H9 (cell line): ENCODE data around the gene STAU1. TPM values are rescaled to one million over a fixed set of nuclear protein-coding genes. Genes with fewer than 3 reads are reported as not detected.

ENCODE experiments used
- DNase-seq: peaks from one replicate; pipeline ENCODE4 v3.0.0-alpha.2; 2017
- H2AFZ ChIP-seq: one replicate; pipeline ENCODE4 v1.6.1; 2013; ENCODE audit warnings: mild to moderate bottlenecking, low read length, control low read depth, moderate library complexity
- H2AK5ac ChIP-seq: 2 replicates; pipeline ENCODE4 v1.6.1; 2013; ENCODE audit warnings: low read length, control low read depth, mixed read lengths; ENCODE audit not compliant: insufficient read length
- H2BK120ac ChIP-seq: one replicate; pipeline ENCODE4 v1.6.1; 2013; ENCODE audit warnings: low read depth, mild to moderate bottlenecking, low read length, control low read depth, inconsistent platforms; ENCODE audit not compliant: poor library complexity, severe bottlenecking
- H2BK12ac ChIP-seq: 2 replicates; pipeline ENCODE4 v1.6.1; 2013; ENCODE audit warnings: low read length, control low read depth, mixed read lengths, low read depth; ENCODE audit not compliant: insufficient read length
- H2BK15ac ChIP-seq: 2 replicates; pipeline ENCODE4 v1.6.1; 2013; ENCODE audit warnings: low read depth, low read length, control low read depth
- H2BK20ac ChIP-seq: one replicate; pipeline ENCODE4 v1.6.1; 2013; ENCODE audit warnings: low read depth, mild to moderate bottlenecking, low read length, control low read depth, inconsistent platforms; ENCODE audit not compliant: poor library complexity, severe bottlenecking
- H2BK5ac ChIP-seq: 2 replicates; pipeline ENCODE4 v1.6.1; 2013; ENCODE audit warnings: low read length, control low read depth, mixed read lengths; ENCODE audit not compliant: insufficient read length
- H3K14ac ChIP-seq: 2 replicates; pipeline ENCODE4 v1.6.1; 2013; ENCODE audit warnings: low read length, control low read depth; ENCODE audit not compliant: insufficient read depth
- H3K18ac ChIP-seq: 2 replicates; pipeline ENCODE4 v1.6.1; 2013; ENCODE audit warnings: low read depth, mild to moderate bottlenecking, mixed read lengths, low read length, control low read depth; ENCODE audit not compliant: insufficient read length
- H3K23ac ChIP-seq: 2 replicates; pipeline ENCODE4 v1.6.1; 2013; ENCODE audit warnings: low read length, control low read depth, mixed read lengths, low read depth; ENCODE audit not compliant: insufficient read length
- H3K23me2 ChIP-seq: 2 replicates; pipeline ENCODE4 v1.6.1; 2013; ENCODE audit warnings: low read depth, mild to moderate bottlenecking, mixed read lengths, low read length, control low read depth; ENCODE audit not compliant: insufficient read length, poor library complexity, severe bottlenecking
- H3K27ac ChIP-seq: 2 replicates; pipeline ENCODE4 v1.5.1; 2013; ENCODE audit warnings: low read length, control low read depth, mixed read lengths, low read depth; ENCODE audit not compliant: insufficient read length
- H3K27me3 ChIP-seq: 2 replicates; pipeline ENCODE4 v1.6.1; 2013; ENCODE audit warnings: low read length, control low read depth, inconsistent platforms; ENCODE audit not compliant: insufficient read depth
- H3K4ac ChIP-seq: 2 replicates; pipeline ENCODE4 v1.6.1; 2013; ENCODE audit warnings: low read depth, mild to moderate bottlenecking, control low read depth, inconsistent platforms, low read length, moderate library complexity
- H3K4me1 ChIP-seq: 2 replicates; pipeline ENCODE4 v1.6.1; 2013; ENCODE audit warnings: low read length, control low read depth, inconsistent platforms; ENCODE audit not compliant: insufficient read depth
- H3K4me2 ChIP-seq: 2 replicates; pipeline ENCODE4 v1.6.1; 2013; ENCODE audit warnings: low read length, control low read depth, mixed read lengths; ENCODE audit not compliant: insufficient read length, insufficient read depth
- H3K56ac ChIP-seq: 2 replicates; pipeline ENCODE4 v1.6.1; 2013; ENCODE audit warnings: low read depth, mild to moderate bottlenecking, mixed read lengths, low read length, control low read depth; ENCODE audit not compliant: insufficient read length
- H3K79me1 ChIP-seq: 2 replicates; pipeline ENCODE4 v1.6.1; 2013; ENCODE audit warnings: low read depth, mild to moderate bottlenecking, moderate library complexity, low read length, control low read depth, inconsistent platforms; ENCODE audit not compliant: insufficient read depth, poor library complexity, severe bottlenecking
- H3K79me2 ChIP-seq: 2 replicates; pipeline ENCODE4 v1.6.1; 2013; ENCODE audit warnings: low read length, control low read depth, inconsistent platforms; ENCODE audit not compliant: insufficient read depth
- H3K9ac ChIP-seq: 2 replicates; pipeline ENCODE4 v1.6.1; 2013; ENCODE audit warnings: low read length, control low read depth, mixed read lengths; ENCODE audit not compliant: insufficient read length; ENCODE audit errors: extremely low read depth
- H3K9me3 ChIP-seq: one replicate; pipeline ENCODE4 v1.6.1; 2013; ENCODE audit warnings: low read depth, low read length, inconsistent platforms; ENCODE audit not compliant: control insufficient read depth
- H3T11ph ChIP-seq: one replicate; pipeline ENCODE4 v1.6.1; 2013; ENCODE audit warnings: mild to moderate bottlenecking, low read length, control low read depth, inconsistent platforms
- H4K20me1 ChIP-seq: one replicate; pipeline ENCODE4 v1.6.1; 2013; ENCODE audit not compliant: control insufficient read depth, insufficient read length, insufficient read depth
- H4K5ac ChIP-seq: 2 replicates; pipeline ENCODE4 v1.6.1; 2013; ENCODE audit warnings: low read depth, mild to moderate bottlenecking, mixed read lengths, low read length, control low read depth; ENCODE audit not compliant: insufficient read length
- H4K8ac ChIP-seq: replicated peaks from 2 replicates; pipeline ENCODE4 v1.6.1; 2013; ENCODE audit warnings: low read length, control low read depth, mixed read lengths, low read depth; ENCODE audit not compliant: insufficient read length
- H4K91ac ChIP-seq: 2 replicates; pipeline ENCODE4 v1.6.1; 2013; ENCODE audit warnings: low read depth, mild to moderate bottlenecking, moderate library complexity, mixed read lengths, low read length, control low read depth; ENCODE audit not compliant: insufficient read length
- H3K27ac Mint-ChIP-seq, 3 experiments: 2 replicates in 2 of 3; 3 replicates in 1 of 3; pipeline ENCODE4 v1.8.0; 2020 to 2021; ENCODE audit warnings: mixed read lengths in 3 of 3, mild to moderate bottlenecking in 1 of 3, moderate library complexity in 1 of 3
- H3K27me3 Mint-ChIP-seq: 2 replicates; pipeline ENCODE4 v1.8.0; 2021; ENCODE audit warnings: low read depth, mild to moderate bottlenecking, moderate library complexity, mixed read lengths
- H3K36me3 Mint-ChIP-seq, 3 experiments: 2 replicates in 2 of 3; 3 replicates in 1 of 3; pipeline ENCODE4 v1.8.0; 2020 to 2021; ENCODE audit warnings: low read depth in 3 of 3, mixed read lengths in 3 of 3; ENCODE audit not compliant: insufficient read depth in 1 of 3
- H3K4me1 Mint-ChIP-seq, 2 experiments: 2 replicates each; pipeline ENCODE4 v1.8.0; 2020; ENCODE audit warnings: mixed read lengths in 2 of 2
- H3K4me3 Mint-ChIP-seq, 2 experiments: 2 replicates in 1 of 2; 3 replicates in 1 of 2; pipeline ENCODE4 v1.8.0; 2020 to 2021; ENCODE audit warnings: mild to moderate bottlenecking in 2 of 2, mixed read lengths in 2 of 2, moderate library complexity in 1 of 2
- H3K9me3 Mint-ChIP-seq, 2 experiments: 2 replicates in 1 of 2; 3 replicates in 1 of 2; pipeline ENCODE4 v1.8.0; 2020; ENCODE audit warnings: mild to moderate bottlenecking in 2 of 2, mixed read lengths in 2 of 2, moderate library complexity in 1 of 2
- CTCF ChIP-seq: fragments of 200-600 bp; sonication (generic); conservative IDR thresholded peaks from 3 replicates; pipeline ENCODE4 v1.8.0; 2021; ENCODE audit warnings: antibody characterized with exemption, mild to moderate bottlenecking
- WGBS: extraction: QIAGEN DNeasy Blood & Tissue Kit; methylation state at CpG from one replicate; pipeline ENCODE4 v1.1.7; 2013; ENCODE audit warnings: missing lambda C conversion rate, low lambda C conversion rate, mixed read lengths; ENCODE audit not compliant: insufficient read length; ENCODE audit errors: extremely low coverage; 5-methylcytosine and 5-hydroxymethylcytosine counted together
- total RNA-seq: library from RNA; stranded (reverse); gene quantifications from 2 replicates; pipeline ENCODE4 v1.2.1, GENCODE V29; 2021

The STAU1 gene
- total RNA-seq, 1 experiment from 2014 or later = 106 TPM

GRCh38 chr20:49147296-49147695, 40.8 kb downstream of the STAU1 start:
- H3K4me1 Mint-ChIP-seq = no peaks in the 10 kb centered on the region
- H4K8ac ChIP-seq = no peak overlapping the region
- H2AFZ ChIP-seq = no peak overlapping the region
- H3K9me3 Mint-ChIP-seq = no peaks in the 10 kb centered on the region
- no peak overlapping the region for H3K4me3 Mint-ChIP-seq
- no peak overlapping the region for H3K9ac ChIP-seq
- TF ChIP-seq CTCF = no peak
- no peaks in the 10 kb centered on the region for H3K4me1 ChIP-seq
- peaks cover 25 to 76% (median 52%) of the 10 kb centered on the region in 3 experiments; a peak in 6 of 7 replicates for H3K36me3 Mint-ChIP-seq
- H3K23me2 ChIP-seq = no peaks in the 10 kb centered on the region
- no peak overlapping the region for H4K5ac ChIP-seq
- DNase-seq = no peak
- no peak overlapping the region for H3K18ac ChIP-seq
- no CpG with 5 or more reads among the region's 8 CpGs for WGBS
- no peak overlapping the region for H3T11ph ChIP-seq
- H3K56ac ChIP-seq = no peak overlapping the region
- peaks cover 4% of the 10 kb centered on the region; the same call in 1 of the 2 replicates for H3K79me2 ChIP-seq
- no peak overlapping the region for H2BK15ac ChIP-seq
- H3K27me3 ChIP-seq = no peaks in the 10 kb centered on the region
- no peak overlapping the region for H2BK120ac ChIP-seq
- H4K20me1 ChIP-seq = no peaks in the 10 kb centered on the region
- H3K4ac ChIP-seq = no peak overlapping the region
- H2AK5ac ChIP-seq = no peak overlapping the region
- no peak overlapping the region for H3K27ac Mint-ChIP-seq
- H3K23ac ChIP-seq = no peak overlapping the region
- H3K79me1 ChIP-seq = peaks cover 9% of the 10 kb centered on the region
- H4K91ac ChIP-seq = no peak overlapping the region
- no peaks in the 10 kb centered on the region for H3K27me3 Mint-ChIP-seq
- H2BK20ac ChIP-seq = no peak overlapping the region
- H2BK12ac ChIP-seq = no peak overlapping the region
- H3K9me3 ChIP-seq = no peaks in the 10 kb centered on the region
- H3K14ac ChIP-seq = no peak overlapping the region
- no peak overlapping the region for H3K4me2 ChIP-seq
- H2BK5ac ChIP-seq = no peak overlapping the region
- H3K27ac ChIP-seq = no peak overlapping the region
